Activated T-helper 17 cell treated with anti-CD3 and anti-CD28 coated beads, Interleukin-2, amount 50 U/mL, for 72 hours (primary cell): Measurements from ENCODE around the gene PHACTR1. TPM values are rescaled to one million over a fixed set of nuclear protein-coding genes. Genes with fewer than 3 reads are reported as not detected.
"Not testable (repeated sequence)": the region's sequence is repeated elsewhere in the genome, so short reads cannot be mapped to it uniquely, and the experiment has no call there.

Source experiments
- ATAC-seq: fragments of 150-1000 bp; cut with Tn5 transposase; replicated peaks from 2 replicates; pipeline ENCODE4 v1.10.0; 2021; ENCODE audit warnings: mild to moderate bottlenecking, moderate library complexity
- H3K27ac Mint-ChIP-seq: one replicate; pipeline ENCODE4 v1.8.0; 2022; ENCODE audit warnings: mixed read lengths
- H3K27me3 Mint-ChIP-seq: one replicate; pipeline ENCODE4 v1.8.0; 2022; ENCODE audit warnings: mixed read lengths
- H3K36me3 Mint-ChIP-seq: one replicate; pipeline ENCODE4 v1.8.0; 2022; ENCODE audit warnings: low read depth, mild to moderate bottlenecking, mixed read lengths
- H3K4me1 Mint-ChIP-seq: one replicate; pipeline ENCODE4 v1.8.0; 2022; ENCODE audit warnings: mixed read lengths
- H3K4me3 Mint-ChIP-seq: one replicate; pipeline ENCODE4 v1.8.0; 2022; ENCODE audit warnings: mild to moderate bottlenecking, mixed read lengths
- H3K9me3 Mint-ChIP-seq: one replicate; pipeline ENCODE4 v1.8.0; 2022; ENCODE audit warnings: mixed read lengths
- total RNA-seq, 2 donors: library from RNA; stranded (reverse); gene quantifications; one replicate each; pipeline ENCODE4 v1.2.3, GENCODE V29; 2022

Gene PHACTR1
- total RNA-seq, 2 donors from 2014 or later: 0.05 to 1.5 TPM

GRCh38 chr6:13159822-13160221 lies 443.3 kb downstream of the PHACTR1 start:
- H3K36me3 Mint-ChIP-seq, H3K4me3 Mint-ChIP-seq, H3K27ac Mint-ChIP-seq, ATAC-seq, H3K9me3 Mint-ChIP-seq, H3K4me1 Mint-ChIP-seq: not testable (repeated sequence)
- H3K27me3 Mint-ChIP-seq: peaks cover 15% of the 10 kb centered on the region

GRCh38 chr6:13163161-13163944 lies 446.8 kb downstream of the PHACTR1 start:
- no peak overlapping the region for H3K4me3 Mint-ChIP-seq
- H3K27ac Mint-ChIP-seq: no peak overlapping the region
- no peaks in the 10 kb centered on the region for H3K36me3 Mint-ChIP-seq
- H3K9me3 Mint-ChIP-seq: no peaks in the 10 kb centered on the region
- ATAC-seq: no peak
- peaks cover 6% of the 10 kb centered on the region for H3K4me1 Mint-ChIP-seq
- peaks cover 18% of the 10 kb centered on the region for H3K27me3 Mint-ChIP-seq

- no peaks in the 10 kb centered on the region for H3K36me3 Mint-ChIP-seq
- peaks cover 11% of the 10 kb centered on the region for H3K4me1 Mint-ChIP-seq
- no peak overlapping the region for H3K4me3 Mint-ChIP-seq
- no peak overlapping the region for H3K27ac Mint-ChIP-seq
- H3K9me3 Mint-ChIP-seq: no peaks in the 10 kb centered on the region
- peaks cover 27% of the 10 kb centered on the region for H3K27me3 Mint-ChIP-seq
- ATAC-seq: no peak
These were observed 447.7 kb downstream of the PHACTR1 start for GRCh38 chr6:13164291-13164690.

- ATAC-seq: no peak
- Mint-ChIP-seq H3K36me3 (no peaks in the 10 kb centered on the region), H3K9me3 (no peaks in the 10 kb centered on the region), H3K4me3 (no peak overlapping the region), H3K27ac (no peak overlapping the region), H3K4me1 (peaks cover 11% of the 10 kb centered on the region), H3K27me3 (peaks cover 25% of the 10 kb centered on the region)
These were observed 449.1 kb downstream of the PHACTR1 start for GRCh38 chr6:13165502-13166172.

DNA sequence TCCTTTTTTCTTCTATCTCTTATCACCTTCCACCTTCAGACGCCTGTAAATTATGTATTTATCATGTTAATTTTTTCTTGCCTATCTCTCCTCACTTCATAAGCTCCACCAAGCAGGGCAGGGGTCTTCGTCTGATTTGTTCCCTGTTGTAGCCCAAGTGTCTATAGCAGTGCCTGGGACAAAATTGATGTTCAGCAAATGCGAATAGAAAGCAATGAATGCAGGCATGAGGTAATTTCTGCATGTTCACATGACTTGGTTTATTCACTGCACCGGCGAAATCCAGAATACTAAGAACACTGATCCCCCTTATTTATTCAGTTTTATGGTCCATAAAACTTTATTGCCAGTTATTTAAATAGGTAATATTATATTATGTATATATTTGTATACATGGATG lies 449.7 kb downstream of the PHACTR1 start:
- Mint-ChIP-seq H3K27ac (no peak overlapping the region), H3K4me3 (no peak overlapping the region), H3K27me3 (peaks cover 23% of the 10 kb centered on the region), H3K36me3 (no peaks in the 10 kb centered on the region), H3K9me3 (no peaks in the 10 kb centered on the region), H3K4me1 (peaks cover 11% of the 10 kb centered on the region)
- ATAC-seq: no peak

DNA sequence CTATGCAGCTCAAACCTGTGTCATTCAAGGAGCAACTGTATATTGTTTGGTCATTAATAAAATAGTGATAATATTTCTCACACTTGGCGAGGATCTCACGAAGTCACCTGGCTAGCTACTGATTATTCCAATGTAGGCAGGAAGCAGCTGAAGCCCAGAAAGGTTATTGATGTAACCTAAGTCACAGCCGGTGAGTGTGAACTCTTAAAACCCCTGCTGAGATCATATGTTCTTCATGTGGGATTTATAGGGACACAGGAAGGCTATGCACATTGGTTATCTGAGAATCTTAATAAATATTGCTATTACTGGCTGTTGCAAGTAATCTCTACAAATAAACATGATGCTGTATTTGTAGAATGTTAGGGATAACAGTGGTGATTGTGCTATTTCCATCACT lies 450.3 kb downstream of the PHACTR1 start:
- H3K9me3 Mint-ChIP-seq: no peaks in the 10 kb centered on the region
- H3K4me3 Mint-ChIP-seq: no peak overlapping the region
- no peaks in the 10 kb centered on the region for H3K36me3 Mint-ChIP-seq
- H3K4me1 Mint-ChIP-seq: peaks cover 11% of the 10 kb centered on the region
- no peak for ATAC-seq
- H3K27ac Mint-ChIP-seq: no peak overlapping the region
- H3K27me3 Mint-ChIP-seq: peaks cover 20% of the 10 kb centered on the region

DNA sequence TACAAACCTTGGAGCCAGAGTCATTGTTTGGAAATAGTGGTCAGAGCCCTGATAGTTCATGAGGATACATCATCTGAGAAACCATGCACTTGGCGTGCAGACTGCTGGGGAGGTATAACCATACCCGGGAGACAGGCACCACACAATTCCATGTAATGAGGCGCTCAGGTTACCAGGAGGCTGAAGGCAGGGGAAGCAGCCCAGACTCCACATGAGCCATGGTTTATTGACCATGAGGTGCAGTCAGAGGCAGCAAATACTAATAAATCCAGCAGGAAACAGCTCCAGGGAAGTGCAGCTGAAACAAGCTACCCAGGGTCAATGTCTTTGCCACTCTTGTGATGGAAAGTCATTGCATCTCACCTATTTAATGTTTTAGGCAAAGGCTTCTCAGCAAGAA lies 455.7 kb downstream of the PHACTR1 start:
- Mint-ChIP-seq H3K36me3 (no peaks in the 10 kb centered on the region), H3K4me1 (peaks cover 5% of the 10 kb centered on the region), H3K27me3 (peaks cover 21% of the 10 kb centered on the region), H3K9me3 (no peaks in the 10 kb centered on the region), H3K4me3 (no peak overlapping the region), H3K27ac (no peak overlapping the region)
- no peak for ATAC-seq

- peaks cover 16% of the 10 kb centered on the region for H3K27me3 Mint-ChIP-seq
- ATAC-seq: no peak
- H3K27ac Mint-ChIP-seq: no peak overlapping the region
- H3K4me3 Mint-ChIP-seq: no peak overlapping the region
- H3K36me3 Mint-ChIP-seq: no peaks in the 10 kb centered on the region
- peaks cover 5% of the 10 kb centered on the region for H3K4me1 Mint-ChIP-seq
- H3K9me3 Mint-ChIP-seq: no peaks in the 10 kb centered on the region
These were observed 458.5 kb downstream of the PHACTR1 start for GRCh38 chr6:13175087-13175486.

GRCh38 chr6:13175759-13176158 lies 459.2 kb downstream of the PHACTR1 start:
- H3K27ac Mint-ChIP-seq: no peak overlapping the region
- no peak for ATAC-seq
- no peaks in the 10 kb centered on the region for H3K9me3 Mint-ChIP-seq
- peaks cover 16% of the 10 kb centered on the region for H3K27me3 Mint-ChIP-seq
- peaks cover 5% of the 10 kb centered on the region for H3K4me1 Mint-ChIP-seq
- no peaks in the 10 kb centered on the region for H3K36me3 Mint-ChIP-seq
- H3K4me3 Mint-ChIP-seq: no peak overlapping the region

DNA sequence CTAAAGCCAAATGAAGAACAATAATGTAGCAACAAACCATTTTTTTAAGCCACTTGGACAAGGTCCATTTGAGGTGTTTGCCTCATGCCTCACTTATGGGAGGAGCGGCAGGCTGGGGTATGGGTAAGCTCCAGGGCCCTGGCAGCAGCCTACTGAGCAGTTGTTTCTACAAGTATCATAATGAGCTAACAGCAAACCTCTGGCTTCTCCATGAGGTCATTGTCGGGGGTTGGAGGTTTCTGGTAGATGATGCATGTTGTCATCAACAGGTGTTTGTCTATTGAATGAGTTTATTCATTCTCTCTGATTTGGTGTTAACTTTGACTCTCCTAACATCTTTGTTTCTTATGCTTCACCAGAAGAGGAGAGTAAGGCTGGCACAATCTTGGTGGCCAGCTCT lies 461.1 kb downstream of the PHACTR1 start:
- Mint-ChIP-seq H3K27me3 (peaks cover 20% of the 10 kb centered on the region), H3K9me3 (no peaks in the 10 kb centered on the region), H3K4me3 (no peak overlapping the region), H3K36me3 (no peaks in the 10 kb centered on the region), H3K4me1 (peaks cover 5% of the 10 kb centered on the region), H3K27ac (no peak overlapping the region)
- ATAC-seq: peak; percentile 55

- no peak for ATAC-seq
- Mint-ChIP-seq H3K36me3 (no peaks in the 10 kb centered on the region), H3K27ac (no peak overlapping the region), H3K4me3 (no peak overlapping the region), H3K9me3 (no peaks in the 10 kb centered on the region), H3K27me3 (peaks cover 20% of the 10 kb centered on the region), H3K4me1 (peaks cover 5% of the 10 kb centered on the region)
These were observed 461.5 kb downstream of the PHACTR1 start for GRCh38 chr6:13178107-13178506.

- peaks cover 5% of the 10 kb centered on the region for H3K4me1 Mint-ChIP-seq
- H3K9me3 Mint-ChIP-seq: no peaks in the 10 kb centered on the region
- H3K36me3 Mint-ChIP-seq: no peaks in the 10 kb centered on the region
- H3K27me3 Mint-ChIP-seq: peaks cover 30% of the 10 kb centered on the region
- no peak overlapping the region for H3K4me3 Mint-ChIP-seq
- H3K27ac Mint-ChIP-seq: no peak overlapping the region
- no peak for ATAC-seq
These were observed 464.0 kb downstream of the PHACTR1 start for GRCh38 chr6:13180538-13180937.

- H3K4me1 Mint-ChIP-seq: peaks cover 5% of the 10 kb centered on the region
- H3K27ac Mint-ChIP-seq: no peak overlapping the region
- no peak for ATAC-seq
- H3K4me3 Mint-ChIP-seq: no peak overlapping the region
- no peaks in the 10 kb centered on the region for H3K36me3 Mint-ChIP-seq
- no peaks in the 10 kb centered on the region for H3K9me3 Mint-ChIP-seq
- H3K27me3 Mint-ChIP-seq: peaks cover 25% of the 10 kb centered on the region
These were observed 464.8 kb downstream of the PHACTR1 start for GRCh38 chr6:13181393-13181792.

DNA sequence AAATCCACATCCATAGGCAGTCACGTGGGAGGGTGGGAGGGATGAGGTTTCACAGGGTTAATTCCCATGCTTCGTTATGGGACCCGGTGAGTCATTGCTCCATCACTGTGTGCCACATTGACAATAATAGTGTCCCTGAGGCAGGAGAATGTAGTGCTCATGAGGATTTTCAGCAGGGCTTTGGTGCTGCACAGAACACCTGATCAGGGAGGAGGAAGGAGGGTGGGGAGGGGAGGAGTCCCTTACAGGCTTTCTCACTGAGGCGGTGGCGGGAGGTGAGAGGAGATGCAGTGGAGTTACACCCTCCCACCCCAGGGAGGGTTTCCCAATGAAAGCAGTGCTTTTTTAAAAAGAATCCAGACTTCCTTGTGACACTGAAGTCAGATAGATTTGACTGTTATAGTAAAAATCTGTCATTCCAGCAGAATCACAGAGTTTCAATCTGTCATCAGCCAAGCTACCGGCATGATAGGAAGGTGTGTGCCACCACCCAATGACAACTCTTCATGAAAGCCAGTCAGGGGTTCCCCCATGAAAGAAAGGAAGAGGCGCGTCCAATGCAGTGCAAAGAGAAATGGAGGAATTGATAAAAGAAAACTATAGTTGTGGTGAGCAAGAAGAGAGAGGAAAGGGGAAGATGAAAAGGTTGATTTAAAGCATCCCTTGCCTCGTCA lies 467.0 kb downstream of the PHACTR1 start:
- ATAC-seq: no peak
- Mint-ChIP-seq H3K27me3 (peaks cover 20% of the 10 kb centered on the region), H3K9me3 (no peaks in the 10 kb centered on the region), H3K36me3 (no peaks in the 10 kb centered on the region), H3K4me3 (no peak overlapping the region), H3K4me1 (no peaks in the 10 kb centered on the region), H3K27ac (no peak overlapping the region)

DNA sequence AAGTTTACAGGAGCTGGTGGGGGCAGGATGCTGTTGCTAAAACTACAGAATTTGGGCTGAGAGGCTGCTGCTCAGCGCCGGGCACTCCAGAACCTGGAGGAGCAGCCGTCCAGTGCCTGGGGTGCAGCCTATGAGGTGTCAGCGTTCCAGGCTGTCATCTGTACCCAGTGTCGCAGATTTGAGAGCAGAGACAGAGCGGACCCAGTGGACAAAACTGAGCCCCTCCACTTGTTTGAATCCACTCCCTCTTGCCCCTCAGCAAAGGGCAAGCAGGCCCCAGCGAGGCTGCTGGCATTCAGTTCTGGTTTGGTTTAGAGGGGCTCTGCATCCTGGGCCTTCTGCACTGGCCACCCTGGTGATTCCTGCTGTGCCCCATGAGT lies 467.5 kb downstream of the PHACTR1 start:
- Mint-ChIP-seq H3K9me3 (no peaks in the 10 kb centered on the region), H3K36me3 (no peaks in the 10 kb centered on the region), H3K27ac (no peak overlapping the region), H3K27me3 (peaks cover 20% of the 10 kb centered on the region), H3K4me1 (no peaks in the 10 kb centered on the region), H3K4me3 (no peak overlapping the region)
- no peak for ATAC-seq
